Measurements from ENCODE around the gene CRHR1. TPM values are rescaled to one million over a fixed set of nuclear protein-coding genes. Genes with fewer than 3 reads are reported as not detected.

CRHR1 gene
- total and polyA plus RNA-seq, 10 of the 15 experiments (the other 5 are each of a cell fraction or from before 2014, with no cell fraction given): 0.08 TPM; not detected in 9

GRCh38 chr17:45835481-45835880 is 51.4 kb downstream of the CRHR1 start:
- Histone ChIP-seq H3K4me3 (no peak overlapping the region), H4K20me1 (ENCODE audit: control insufficient read depth, insufficient read depth) (no peaks in the 10 kb centered on the region), H3K9ac (ENCODE audit: control insufficient read depth, insufficient read depth, low read length) (no peak overlapping the region), H3K9me3 (replicated peaks; ENCODE audit: control insufficient read depth, insufficient read depth, low read length) (no peaks in the 10 kb centered on the region), H3K79me2 (ENCODE audit: control insufficient read depth, insufficient read depth, low read length) (no peaks in the 10 kb centered on the region), H3K4me2 (ENCODE audit: control insufficient read depth, insufficient read depth) (no peak overlapping the region), H2AFZ (ENCODE audit: control insufficient read depth, low read depth, low read length) (no peak overlapping the region), H3K27me3 (replicated peaks in 1 of 2; ENCODE audit: control insufficient read depth in 2 of 2, insufficient read depth in 2 of 2, low read length in 1 of 2) (no peaks in the 10 kb centered on the region; a peak in 1 of 4 replicates), H3K27ac (ENCODE audit: control insufficient read depth, insufficient read depth) (no peak overlapping the region), H3K36me3 (ENCODE audit: control insufficient read depth in 2 of 2, insufficient read depth in 2 of 2, low read length in 1 of 2) (no peaks in the 10 kb centered on the region), H3K4me1 (ENCODE audit: control insufficient read depth, insufficient read depth, low read length) (no peaks in the 10 kb centered on the region)
- ATAC-seq (no peak), DNase-seq (ENCODE audit: low read depth, low spot score) (no peak), FAIRE-seq (no peak)
- ChIA-PET CTCF (interaction anchor here (1.1 kb wide), 1 partner anchor 200 kb away, joined by 3 read pairs; no protein-coding TSS in a partner anchor), SMC1A (ENCODE audit: uncharacterized antibody, unreplicated experiment) (no interaction called here), POLR2A (no interaction called here), RAD21 (ENCODE audit: unreplicated experiment) (interaction anchor here (1.7 kb wide), 1 partner anchor 195 kb away, joined by 5 read pairs; no protein-coding TSS in a partner anchor)
- no peak for TF ChIP-seq NFYB (IDR thresholded peaks at IDR 0.05; ENCODE audit: insufficient read depth, low read depth, low read length)
- no peak for TF ChIP-seq E2F8 (IDR thresholded peaks at IDR 0.05; ENCODE audit: low read depth, partially characterized antibody)
- no peak for TF ChIP-seq WRNIP1 (IDR thresholded peaks at IDR 0.05; ENCODE audit: borderline replicate concordance, low read depth, low read length)
- no peak for TF ChIP-seq BRCA1 (IDR thresholded peaks at IDR 0.05; ENCODE audit: low read depth, low read length)
- TF ChIP-seq TBL1XR1 (IDR thresholded peaks at IDR 0.05; ENCODE audit: low read depth, low read length): no peak
- no peak for TF ChIP-seq MLLT1 (IDR thresholded peaks at IDR 0.05)
- no peak for TF ChIP-seq ZNF274 (IDR thresholded peaks at IDR 0.05; ENCODE audit: insufficient read depth, insufficient read length)
- no peak for TF ChIP-seq FOXM1 (IDR thresholded peaks at IDR 0.05; ENCODE audit: low read depth, low read length)
- TF ChIP-seq, protein P1, sequence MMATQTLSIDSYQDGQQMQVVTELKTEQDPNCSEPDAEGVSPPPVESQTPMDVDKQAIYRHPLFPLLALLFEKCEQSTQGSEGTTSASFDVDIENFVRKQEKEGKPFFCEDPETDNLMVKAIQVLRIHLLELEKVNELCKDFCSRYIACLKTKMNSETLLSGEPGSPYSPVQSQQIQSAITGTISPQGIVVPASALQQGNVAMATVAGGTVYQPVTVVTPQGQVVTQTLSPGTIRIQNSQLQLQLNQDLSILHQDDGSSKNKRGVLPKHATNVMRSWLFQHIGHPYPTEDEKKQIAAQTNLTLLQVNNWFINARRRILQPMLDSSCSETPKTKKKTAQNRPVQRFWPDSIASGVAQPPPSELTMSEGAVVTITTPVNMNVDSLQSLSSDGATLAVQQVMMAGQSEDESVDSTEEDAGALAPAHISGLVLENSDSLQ (IDR thresholded peaks at IDR 0.05): no peak
- no peak for TF ChIP-seq BMI1 (IDR thresholded peaks at IDR 0.05; ENCODE audit: borderline replicate concordance)
- in situ Hi-C loops (cut with MboI) (loop anchor here (25.0 kb wide), 1 partner anchor 423 kb away; no protein-coding TSS in a partner anchor), intact Hi-C loops (cut with micrococcal nuclease; ENCODE audit: unreplicated experiment) (loop anchor here (10.0 kb wide), 1 partner anchor 621 kb away; no protein-coding TSS in a partner anchor)
- BruUV-seq (replicated peaks): no TSS peak
- 35% methylated on average over 5 of the region's 5 CpGs for WGBS (ENCODE audit: insufficient coverage, insufficient replicate concordance, low lambda C conversion rate, missing lambda C conversion rate)

All from GM12878 (cell line).